Ramos (cell line): ENCODE results near the gene B4GALNT3.
"Not testable (repeated sequence)": the region's sequence is repeated elsewhere in the genome, so short reads cannot be mapped to it uniquely, and the experiment has no call there.

Experiments used
- in situ Hi-C: fragments of 300-500 bp; cut with MboI; formaldehyde crosslinking; loops from one replicate; pipeline ENCODE4 v1.14.3; 2022; ENCODE audit warnings: low sequenced_read_pairs; ENCODE audit not compliant: unreplicated experiment

Gene B4GALNT3

GRCh38 chr12:459430-460258, at the start of gene B4GALNT3:
TSS of gene B4GALNT3 (plus strand) at chr12:459939. CDS start at chr12:460377, 438 bp downstream.
- in situ Hi-C loops, result no loop called here

- in situ Hi-C loops, result no loop called here
Observed at GRCh38 chr12:414859-415258, 44.9 kb upstream of the B4GALNT3 start.

GRCh38 chr12:418432-418831, 41.3 kb upstream of the B4GALNT3 start:
- in situ Hi-C loops, result no loop called here

- in situ Hi-C loops, result no loop called here
Observed at GRCh38 chr12:422526-422925, 37.2 kb upstream of the B4GALNT3 start.

- in situ Hi-C loops, result not testable (repeated sequence)
Observed at GRCh38 chr12:435737-436136, 24.0 kb upstream of the B4GALNT3 start.

- in situ Hi-C loops, result no loop called here
Observed at GRCh38 chr12:442235-442884, 17.4 kb upstream of the B4GALNT3 start.

- in situ Hi-C loops, result loop anchor here (5.0 kb wide), 1 partner anchor 105 kb away; no protein-coding TSS in a partner anchor
Observed at GRCh38 chr12:447141-447540, 12.6 kb upstream of the B4GALNT3 start.

GRCh38 chr12:449203-449602, 10.5 kb upstream of the B4GALNT3 start:
- in situ Hi-C loops, result loop anchor here (5.0 kb wide), 1 partner anchor 103 kb away; no protein-coding TSS in a partner anchor

GRCh38 chr12:450438-450837, 9.3 kb upstream of the B4GALNT3 start:
- in situ Hi-C loops, result no loop called here

GRCh38 chr12:452667-453210, 7.0 kb upstream of the B4GALNT3 start:
- in situ Hi-C loops, result no loop called here

GRCh38 chr12:454833-455232, 4.9 kb upstream of the B4GALNT3 start:
- in situ Hi-C loops, result no loop called here

GRCh38 chr12:455821-456220, 3.9 kb upstream of the B4GALNT3 start:
- in situ Hi-C loops, result no loop called here

- in situ Hi-C loops, result no loop called here
Observed at GRCh38 chr12:457676-458075, 2.1 kb upstream of the B4GALNT3 start.

- in situ Hi-C loops, result no loop called here
Observed at GRCh38 chr12:459050-459429, 699 bp upstream of the B4GALNT3 start.

- in situ Hi-C loops, result no loop called here
Observed at GRCh38 chr12:460261-461230, 807 bp downstream of the B4GALNT3 start.

- in situ Hi-C loops, result no loop called here
Observed at GRCh38 chr12:461425-461824, 1.7 kb downstream of the B4GALNT3 start.

- in situ Hi-C loops, result no loop called here
Observed at GRCh38 chr12:462936-463705, 3.4 kb downstream of the B4GALNT3 start.

GRCh38 chr12:464484-465267, 4.9 kb downstream of the B4GALNT3 start:
- in situ Hi-C loops, result no loop called here

GRCh38 chr12:466039-466438, 6.3 kb downstream of the B4GALNT3 start:
- in situ Hi-C loops, result no loop called here
